NCI-H2227 (cell line): ENCODE results near the gene POLR3A.
A peak's percentile ranks its signal among the peaks of the same experiment; 100 is the strongest.

ENCODE experiments used
- DNase-seq: peaks from one replicate; lab custom pipeline; 2025; ENCODE audit not compliant: unreplicated experiment; lab: John Stamatoyannopoulos, UW

The POLR3A gene

GRCh38 chr10:77983384-77984341 lies 45.7 kb downstream of the POLR3A start:
- DNase-seq: peak; percentile 41

DNA sequence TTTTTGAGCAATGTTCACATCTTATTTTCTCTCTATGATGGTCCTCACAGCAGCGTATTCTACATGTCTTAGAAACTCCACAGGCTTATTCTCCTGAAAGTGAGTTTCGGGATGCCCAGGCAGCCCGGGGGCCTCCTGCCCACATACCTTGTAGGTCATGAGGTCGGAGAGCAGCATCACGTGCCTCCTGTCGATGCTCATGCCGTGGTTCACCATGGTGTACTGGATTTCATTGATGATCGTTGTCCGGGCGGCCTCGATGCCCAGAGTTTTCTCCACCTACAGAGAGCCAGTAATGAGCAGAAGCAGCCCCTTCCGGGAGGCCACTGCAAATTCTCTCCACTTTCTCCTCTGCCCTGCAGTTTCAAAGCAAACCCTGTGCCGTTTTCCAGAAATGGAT lies 48.0 kb downstream of the POLR3A start:
- DNase-seq: no peak

GRCh38 chr10:77979221-77979620 lies 50.1 kb downstream of the POLR3A start:
- no peak for DNase-seq

GRCh38 chr10:77978360-77978759 lies 51.0 kb downstream of the POLR3A start:
- DNase-seq: no peak

DNA sequence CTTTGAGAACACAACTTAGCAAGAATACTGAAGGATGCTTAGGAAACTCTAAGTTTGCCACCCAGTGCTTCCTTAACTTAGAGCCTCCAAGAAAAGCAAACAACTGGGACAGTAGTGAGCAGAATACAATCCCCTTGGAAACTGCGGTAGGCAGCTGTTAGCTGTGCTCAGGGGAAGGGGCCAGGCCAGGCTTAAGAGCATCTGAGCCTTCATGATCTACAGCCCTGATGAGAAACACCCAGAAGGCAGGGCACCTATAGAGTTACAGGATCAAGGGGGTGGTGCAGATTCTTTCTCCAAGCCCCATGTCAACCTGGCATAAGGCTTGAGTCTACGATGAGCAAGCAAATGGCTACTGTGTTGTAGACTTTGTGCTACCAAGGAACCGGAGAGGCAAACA lies 51.4 kb downstream of the POLR3A start:
- DNase-seq: no peak

DNA sequence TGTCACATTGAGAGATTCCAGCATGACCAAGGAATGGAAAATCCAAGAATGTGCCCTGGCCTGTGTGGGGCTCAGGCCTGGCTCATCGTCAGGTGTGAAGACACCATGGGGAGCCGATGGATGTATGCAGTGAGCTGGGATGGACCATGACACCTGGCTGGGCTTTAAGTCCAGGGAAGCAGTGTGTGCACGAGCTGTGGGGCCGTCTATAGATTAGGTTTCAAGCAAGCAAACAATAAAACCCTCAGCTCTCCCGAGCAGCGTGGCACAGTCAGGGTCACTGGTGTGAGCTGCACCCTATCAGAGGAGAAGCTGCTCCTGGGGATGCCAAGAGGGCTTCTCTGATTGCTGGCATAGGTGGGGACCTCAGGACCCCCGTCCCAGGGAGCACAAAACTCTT lies 52.3 kb downstream of the POLR3A start:
- DNase-seq: no peak

- DNase-seq: no peak
Measured at GRCh38 chr10:77975086-77975666, 54.1 kb downstream of the POLR3A start.

DNA sequence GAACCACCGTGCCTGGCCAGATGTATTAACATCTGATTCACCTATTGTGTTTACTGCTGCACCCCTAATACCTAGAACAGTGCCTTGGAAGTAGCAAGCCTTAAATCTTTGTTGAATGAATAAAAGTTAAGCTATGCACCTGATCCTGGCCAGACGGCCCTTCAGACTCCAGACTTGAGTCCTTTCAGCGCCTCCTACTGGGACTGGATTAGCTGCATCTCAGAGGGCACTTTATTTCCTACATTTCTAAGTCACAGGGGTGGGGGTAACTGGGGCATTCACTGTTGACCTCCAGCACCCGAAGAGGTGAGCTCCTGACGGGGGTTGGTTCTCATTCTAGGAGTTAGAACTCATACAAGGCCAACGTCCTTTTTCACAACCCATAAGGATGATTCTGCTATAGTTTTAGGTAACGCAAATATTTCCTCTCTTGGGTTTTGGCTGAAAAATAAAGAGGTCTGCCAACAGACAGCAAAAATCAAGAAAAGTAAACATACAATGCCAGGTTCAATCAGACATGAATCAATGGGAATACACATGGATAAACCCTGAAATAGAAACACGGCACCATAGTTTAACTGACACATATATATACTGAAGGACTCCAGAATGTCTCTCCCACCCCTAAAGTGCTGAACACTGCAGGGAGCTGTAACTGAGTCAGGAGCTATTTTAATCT lies 54.8 kb downstream of the POLR3A start:
- DNase-seq: no peak

- no peak for DNase-seq
Measured at GRCh38 chr10:77973276-77973675, 56.0 kb downstream of the POLR3A start.

DNA sequence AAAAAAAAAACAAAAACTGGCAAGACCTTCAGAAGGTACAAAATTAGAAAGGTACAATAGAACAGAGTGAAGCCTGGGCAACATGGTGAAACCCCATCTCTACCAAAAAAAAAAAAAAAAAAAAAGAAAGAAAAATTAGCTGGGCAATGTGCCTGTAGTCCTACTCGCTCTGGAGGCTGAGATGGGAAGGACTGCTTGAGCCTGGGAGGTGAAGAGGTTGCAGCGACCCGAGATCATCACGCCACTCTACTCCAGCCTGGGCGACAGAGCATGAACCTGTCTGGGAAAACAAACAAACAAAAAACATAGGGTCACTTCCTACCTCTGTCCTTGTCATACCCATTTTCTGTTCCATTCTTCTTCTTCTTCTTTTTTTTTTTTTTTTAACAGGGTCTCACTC lies 57.2 kb downstream of the POLR3A start:
- DNase-seq: no peak

- DNase-seq: no peak
Measured at GRCh38 chr10:77971804-77972144, 57.5 kb downstream of the POLR3A start.

DNA sequence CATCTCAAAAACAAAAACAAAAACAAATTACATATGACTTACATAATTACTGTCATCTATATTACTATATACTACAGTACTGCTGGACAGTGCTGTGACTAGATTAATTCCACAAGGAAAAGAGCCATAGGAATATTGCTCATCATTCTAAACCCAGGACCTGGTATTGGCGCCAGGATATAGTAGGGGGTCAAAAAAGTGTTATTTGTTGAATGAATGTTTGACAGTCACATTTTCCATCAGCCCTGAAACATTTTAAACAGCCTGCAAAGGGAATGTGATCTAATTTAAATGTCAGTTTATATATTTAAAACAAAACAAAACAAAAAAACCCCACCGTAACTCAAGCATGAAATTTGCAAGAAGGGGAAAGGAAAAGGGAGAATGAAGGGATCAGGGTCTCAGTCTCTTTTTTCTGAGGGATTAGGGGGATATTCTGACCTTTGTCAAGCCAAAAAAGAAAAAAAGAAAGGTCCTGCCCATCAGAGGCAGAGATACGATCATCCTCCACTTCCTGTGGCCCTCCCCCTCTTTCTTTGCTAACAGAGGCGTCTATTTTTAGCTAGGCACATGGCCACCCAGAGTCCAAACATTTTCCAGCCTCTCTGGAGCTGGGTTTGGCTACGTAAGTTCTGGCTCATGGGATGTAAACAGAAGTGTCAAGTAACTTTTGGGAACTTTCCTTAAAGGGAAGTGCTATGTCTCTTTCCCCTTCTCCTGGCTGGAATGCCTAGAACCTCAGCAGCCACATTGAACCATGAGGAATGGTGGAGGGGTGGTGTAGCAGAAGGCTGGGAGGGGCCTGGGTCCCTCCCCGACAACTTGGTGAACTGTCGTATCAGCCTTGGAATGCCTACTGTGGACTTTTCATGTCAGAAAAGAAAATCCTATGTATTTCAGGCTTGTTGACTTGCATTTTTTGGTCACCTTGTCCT lies 58.2 kb downstream of the POLR3A start:
- no peak for DNase-seq

DNA sequence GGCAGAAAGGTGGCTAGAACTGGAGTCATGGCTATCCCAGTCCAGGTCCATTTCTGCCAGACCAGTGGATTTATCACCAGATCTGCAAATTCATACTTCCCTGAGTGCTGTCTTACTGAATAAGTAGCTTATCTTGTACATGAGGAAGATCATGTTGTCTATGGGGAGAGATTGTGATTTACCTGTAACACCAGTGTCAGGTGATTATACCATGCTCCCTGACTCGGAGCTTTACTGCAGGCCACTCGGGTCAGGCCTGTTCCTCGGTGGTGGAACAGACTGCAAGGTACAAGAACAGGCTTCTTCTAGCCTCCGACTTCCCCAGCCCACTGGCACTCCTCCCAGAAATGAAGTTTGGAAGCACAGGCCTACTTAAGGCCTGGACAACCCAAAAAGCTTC lies 60.2 kb downstream of the POLR3A start:
- no peak for DNase-seq

GRCh38 chr10:77967611-77968022 lies 61.7 kb downstream of the POLR3A start:
- DNase-seq: peak; percentile 82

DNA sequence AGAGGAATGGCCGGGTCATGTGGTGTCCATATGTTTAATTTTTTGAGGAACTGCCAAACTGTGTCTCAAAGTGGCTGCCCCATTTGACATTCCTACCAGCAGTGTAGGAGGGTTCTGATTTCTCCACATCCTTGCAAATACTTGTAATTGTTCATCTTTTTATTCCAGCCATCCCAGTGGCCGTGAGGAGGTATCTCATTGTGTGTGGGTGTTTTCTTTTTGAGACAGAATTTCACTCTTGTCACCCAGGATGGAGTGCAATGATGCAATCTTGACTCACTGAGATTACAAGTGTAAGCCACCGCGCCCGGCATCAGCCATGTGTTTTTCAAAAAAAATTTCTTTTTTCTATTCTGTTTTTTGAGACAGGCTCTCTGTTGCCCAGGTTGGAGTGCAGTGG lies 64.0 kb downstream of the POLR3A start:
- DNase-seq: no peak

GRCh38 chr10:77964811-77965210 lies 64.5 kb downstream of the POLR3A start:
- DNase-seq: no peak

DNA sequence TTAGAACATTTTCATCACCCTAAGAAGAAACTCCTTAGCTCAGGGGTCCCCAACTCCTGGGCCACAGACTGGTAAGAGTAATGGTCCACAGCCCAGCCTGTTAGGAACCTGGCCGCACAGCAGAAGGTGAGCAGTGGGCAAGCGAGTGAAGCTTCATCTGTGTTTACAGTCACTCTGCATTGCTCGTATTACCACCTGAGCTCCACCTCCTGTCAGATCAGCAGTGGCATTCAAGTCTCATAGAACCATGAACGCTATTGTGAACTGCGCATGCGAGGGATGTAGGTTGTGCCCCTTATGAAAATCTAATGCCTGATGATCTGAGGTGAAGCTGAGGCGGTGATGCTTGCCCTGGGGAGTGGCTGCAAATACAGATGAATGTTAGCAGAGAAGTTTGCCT lies 65.4 kb downstream of the POLR3A start:
- DNase-seq: no peak

GRCh38 chr10:77962350-77963146 lies 66.8 kb downstream of the POLR3A start:
- DNase-seq: no peak

DNA sequence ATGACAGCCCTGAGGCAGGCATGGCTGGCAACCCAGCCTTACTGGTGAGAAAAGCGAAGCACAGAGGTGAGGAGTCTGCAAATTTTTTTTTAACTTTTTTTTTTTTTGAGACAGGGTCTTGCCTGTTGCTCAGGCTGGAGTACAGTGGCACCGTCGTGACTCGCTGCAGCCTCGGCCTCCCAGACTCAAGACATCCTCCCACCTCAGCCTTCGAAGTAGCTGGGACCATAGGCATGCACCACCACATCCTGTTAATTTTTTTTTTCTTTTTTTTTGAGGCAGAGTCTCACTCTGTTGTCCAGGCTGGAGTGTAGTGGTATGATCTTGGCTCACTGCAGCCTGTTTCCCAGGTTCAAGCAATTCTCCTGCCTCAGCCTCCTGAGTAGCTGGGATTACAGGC lies 67.6 kb downstream of the POLR3A start:
- no peak for DNase-seq

GRCh38 chr10:77960829-77961329 lies 68.4 kb downstream of the POLR3A start:
- DNase-seq: no peak
